Measurements from ENCODE around the gene VWCE.
"Not testable (repeated sequence)": the region's sequence is repeated elsewhere in the genome, so short reads cannot be mapped to it uniquely, and the experiment has no call there.

The VWCE gene

GRCh38 chr11:61267437-61267841, 27.7 kb downstream of the VWCE start:
- Histone ChIP-seq H3K27me3 (ENCODE audit: insufficient read depth, low read length) (no peaks in the 10 kb centered on the region), H3K4me3 (ENCODE audit: low read length) (no peak overlapping the region), H3K9me3 (ENCODE audit: insufficient read depth, low read depth, low read length) (no peaks in the 10 kb centered on the region), H3K27ac (ENCODE audit: low read depth, low read length) (no peak overlapping the region), H3K36me3 (ENCODE audit: insufficient read depth, low read length) (peaks cover 21% of the 10 kb centered on the region), H3K9ac (ENCODE audit: low read depth, low read length) (no peak overlapping the region), H3K4me1 (ENCODE audit: insufficient read depth, low read length) (no peaks in the 10 kb centered on the region)
- 86% methylated on average over 6 of the region's 6 CpGs for WGBS

DNA sequence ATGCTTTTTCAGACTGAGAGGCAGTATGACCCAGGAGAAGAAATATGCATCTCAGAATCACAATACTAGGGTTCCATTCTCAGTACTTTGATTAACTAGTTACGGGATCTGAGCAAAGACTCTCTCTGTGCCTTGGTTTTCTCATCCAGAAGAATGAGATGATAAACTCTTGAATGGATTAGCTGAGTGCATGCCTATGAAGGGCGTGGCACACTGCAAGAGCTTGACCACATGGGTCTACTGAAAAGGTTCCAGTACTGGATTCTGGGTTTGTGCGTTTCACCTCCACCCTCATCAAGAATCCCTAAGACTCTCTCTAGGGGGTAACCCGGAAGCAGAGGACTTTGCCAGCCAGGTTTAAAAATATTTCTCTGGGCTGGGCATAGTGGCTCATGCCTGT, 28.5 kb downstream of the VWCE start:
- Histone ChIP-seq H3K4me1 (ENCODE audit: insufficient read depth, low read length) (no peaks in the 10 kb centered on the region), H3K9me3 (ENCODE audit: insufficient read depth, low read depth, low read length) (no peaks in the 10 kb centered on the region), H3K36me3 (ENCODE audit: insufficient read depth, low read length) (peaks cover 14% of the 10 kb centered on the region), H3K27me3 (ENCODE audit: insufficient read depth, low read length) (no peaks in the 10 kb centered on the region), H3K4me3 (ENCODE audit: low read length) (no peak overlapping the region), H3K27ac (ENCODE audit: low read depth, low read length) (no peak overlapping the region), H3K9ac (ENCODE audit: low read depth, low read length) (no peak overlapping the region)
- 93% methylated on average over 4 of the region's 4 CpGs for WGBS

DNA sequence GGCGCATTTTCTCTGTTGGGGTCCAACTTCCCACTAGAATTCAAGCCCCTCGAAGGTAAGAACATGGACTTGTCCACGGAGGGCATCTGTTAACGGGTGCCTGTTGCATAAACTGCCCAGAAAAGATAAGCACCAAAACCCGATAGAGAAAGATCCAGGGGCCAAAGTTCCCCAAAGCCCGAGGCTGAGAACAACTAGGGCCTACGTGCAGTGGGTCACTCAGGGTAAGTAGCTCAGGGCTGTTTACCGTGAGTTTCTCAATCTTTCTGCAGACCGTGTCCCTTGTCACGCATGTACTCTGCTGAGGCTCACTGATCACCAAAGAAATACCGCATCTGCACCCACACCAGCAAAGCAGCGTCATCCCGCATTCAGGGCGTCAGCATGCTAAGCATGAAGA, 29.8 kb downstream of the VWCE start:
- Histone ChIP-seq H3K27ac (ENCODE audit: low read depth, low read length) (no peak overlapping the region), H3K36me3 (ENCODE audit: insufficient read depth, low read length) (peaks cover 8% of the 10 kb centered on the region; the same call in 1 of the 2 replicates), H3K27me3 (ENCODE audit: insufficient read depth, low read length) (no peaks in the 10 kb centered on the region)

DNA sequence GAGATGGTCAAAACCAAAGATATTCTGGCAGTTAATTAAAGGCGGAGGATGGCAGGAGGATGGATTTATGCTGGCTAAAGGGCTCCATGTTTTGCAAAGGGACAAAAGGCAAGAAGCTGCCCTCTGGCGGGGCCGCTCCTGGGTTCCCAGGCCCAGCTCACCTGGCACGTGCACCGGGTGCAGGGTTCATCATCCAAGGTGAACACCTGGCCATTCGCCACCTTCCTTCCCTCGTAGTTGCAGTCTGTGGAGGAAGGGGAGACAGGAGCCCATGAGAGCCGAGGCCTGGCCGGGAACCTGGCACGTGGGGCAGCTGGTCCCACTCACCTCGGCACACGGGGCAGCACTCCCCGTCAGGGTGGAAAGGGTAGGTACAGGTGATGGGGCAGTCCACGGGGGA, 30.3 kb downstream of the VWCE start:
- no peaks in the 10 kb centered on the region for H3K27me3 ChIP-seq (ENCODE audit: insufficient read depth, low read length)
- peaks cover 8% of the 10 kb centered on the region; the same call in 1 of the 2 replicates for H3K36me3 ChIP-seq (ENCODE audit: insufficient read depth, low read length)
- WGBS: 95% methylated on average over 14 of the region's 14 CpGs
- H3K4me3 ChIP-seq (ENCODE audit: low read length): no peak overlapping the region
- no peak overlapping the region for H3K27ac ChIP-seq (ENCODE audit: low read depth, low read length)
- no peaks in the 10 kb centered on the region for H3K9me3 ChIP-seq (ENCODE audit: insufficient read depth, low read depth, low read length)
- no peak overlapping the region for H3K9ac ChIP-seq (ENCODE audit: low read depth, low read length)
- no peaks in the 10 kb centered on the region for H3K4me1 ChIP-seq (ENCODE audit: insufficient read depth, low read length)

More for the DNA sequence above, 29.8 kb downstream of the VWCE start:
- H3K4me3 ChIP-seq (ENCODE audit: low read length): no peak overlapping the region
- WGBS: 95% methylated on average over 14 of the region's 14 CpGs
- H3K9me3 ChIP-seq (ENCODE audit: insufficient read depth, low read depth, low read length): no peaks in the 10 kb centered on the region
- H3K9ac ChIP-seq (ENCODE audit: low read depth, low read length): no peak overlapping the region
- no peaks in the 10 kb centered on the region for H3K4me1 ChIP-seq (ENCODE audit: insufficient read depth, low read length)

DNA sequence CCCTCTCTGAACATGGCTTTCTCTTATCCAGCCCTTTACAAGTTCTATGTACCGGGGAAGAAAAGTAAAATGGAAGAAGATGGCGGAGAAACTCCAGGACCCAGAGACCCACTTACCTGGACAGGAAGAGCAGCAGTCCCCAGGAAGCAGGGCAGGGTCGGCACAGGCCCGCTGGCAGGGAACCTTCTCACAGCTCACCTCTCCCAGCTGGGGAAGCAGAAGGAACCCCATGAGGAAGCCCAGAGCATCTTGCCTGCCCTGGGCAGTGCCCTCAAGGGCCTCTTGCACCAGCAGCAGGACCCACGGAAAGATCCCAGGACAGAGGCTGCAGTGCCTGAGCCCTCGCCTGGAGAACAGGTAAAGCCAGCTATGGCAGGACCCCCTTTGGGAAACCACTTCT, 30.7 kb downstream of the VWCE start:
- Histone ChIP-seq H3K27ac (ENCODE audit: low read depth, low read length) (no peak overlapping the region), H3K9ac (ENCODE audit: low read depth, low read length) (no peak overlapping the region), H3K27me3 (ENCODE audit: insufficient read depth, low read length) (no peaks in the 10 kb centered on the region), H3K36me3 (ENCODE audit: insufficient read depth, low read length) (peaks cover 10% of the 10 kb centered on the region; the same call in 1 of the 2 replicates), H3K9me3 (ENCODE audit: insufficient read depth, low read depth, low read length) (no peaks in the 10 kb centered on the region), H3K4me1 (ENCODE audit: insufficient read depth, low read length) (no peaks in the 10 kb centered on the region), H3K4me3 (ENCODE audit: low read length) (no peak overlapping the region)
- 97% methylated on average over 5 of the region's 6 CpGs for WGBS

DNA sequence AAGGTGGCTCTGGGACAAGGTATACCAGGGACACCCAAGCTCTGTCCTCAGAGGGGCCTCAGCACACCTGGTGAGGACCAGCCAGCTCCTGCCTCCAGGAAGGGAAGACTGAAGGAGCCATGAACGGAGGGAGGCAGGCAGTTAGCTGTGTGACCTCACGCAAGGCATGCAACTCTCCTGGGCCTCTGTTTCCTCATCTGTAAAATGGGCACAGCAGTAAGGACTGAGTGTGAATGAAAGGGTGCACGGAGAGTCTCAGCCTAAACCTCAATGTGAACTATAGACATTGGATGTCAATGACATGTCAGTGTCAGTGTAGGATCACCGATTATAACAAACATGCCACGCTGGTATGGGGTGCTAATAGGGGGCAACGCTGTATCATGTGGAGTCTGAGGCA, 35.8 kb downstream of the VWCE start:
- Histone ChIP-seq H3K9me3 (ENCODE audit: insufficient read depth, low read depth, low read length) (no peaks in the 10 kb centered on the region), H3K27me3 (ENCODE audit: insufficient read depth, low read length) (no peaks in the 10 kb centered on the region), H3K27ac (ENCODE audit: low read depth, low read length) (no peak overlapping the region), H3K36me3 (ENCODE audit: insufficient read depth, low read length) (peaks cover 14% of the 10 kb centered on the region; the same call in 1 of the 2 replicates), H3K9ac (ENCODE audit: low read depth, low read length) (no peak overlapping the region), H3K4me3 (ENCODE audit: low read length) (no peak overlapping the region), H3K4me1 (ENCODE audit: insufficient read depth, low read length) (no peaks in the 10 kb centered on the region)
- WGBS: 96% methylated on average over 6 of the region's 6 CpGs

DNA sequence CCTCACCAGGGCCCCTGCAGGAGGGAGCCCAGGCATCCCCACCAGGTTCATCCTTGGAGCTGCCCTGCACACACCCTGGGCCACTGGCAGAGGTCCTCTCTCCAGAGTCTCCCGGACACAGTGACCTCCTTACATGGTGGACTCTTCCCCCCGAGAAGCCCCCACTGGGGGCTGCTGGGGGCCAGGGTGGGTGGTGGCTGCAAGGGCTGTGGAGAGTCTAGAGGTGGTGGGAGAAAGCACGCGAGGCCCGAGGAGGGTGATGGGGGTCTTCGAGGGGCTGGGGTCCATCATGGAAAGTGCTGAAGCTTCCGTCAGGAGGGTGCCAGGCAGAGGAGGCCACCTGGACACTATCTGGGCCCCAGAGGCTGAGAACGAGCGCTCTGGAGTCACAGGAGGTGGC, 36.6 kb downstream of the VWCE start:
- H3K4me3 ChIP-seq (ENCODE audit: low read length): no peak overlapping the region
- no peak overlapping the region for H3K27ac ChIP-seq (ENCODE audit: low read depth, low read length)
- peaks cover 14% of the 10 kb centered on the region; the same call in 1 of the 2 replicates for H3K36me3 ChIP-seq (ENCODE audit: insufficient read depth, low read length)
- no peak overlapping the region for H3K9ac ChIP-seq (ENCODE audit: low read depth, low read length)
- H3K9me3 ChIP-seq (ENCODE audit: insufficient read depth, low read depth, low read length): no peaks in the 10 kb centered on the region
- no peaks in the 10 kb centered on the region for H3K27me3 ChIP-seq (ENCODE audit: insufficient read depth, low read length)
- no peaks in the 10 kb centered on the region for H3K4me1 ChIP-seq (ENCODE audit: insufficient read depth, low read length)
- 94% methylated on average over 9 of the region's 9 CpGs for WGBS

DNA sequence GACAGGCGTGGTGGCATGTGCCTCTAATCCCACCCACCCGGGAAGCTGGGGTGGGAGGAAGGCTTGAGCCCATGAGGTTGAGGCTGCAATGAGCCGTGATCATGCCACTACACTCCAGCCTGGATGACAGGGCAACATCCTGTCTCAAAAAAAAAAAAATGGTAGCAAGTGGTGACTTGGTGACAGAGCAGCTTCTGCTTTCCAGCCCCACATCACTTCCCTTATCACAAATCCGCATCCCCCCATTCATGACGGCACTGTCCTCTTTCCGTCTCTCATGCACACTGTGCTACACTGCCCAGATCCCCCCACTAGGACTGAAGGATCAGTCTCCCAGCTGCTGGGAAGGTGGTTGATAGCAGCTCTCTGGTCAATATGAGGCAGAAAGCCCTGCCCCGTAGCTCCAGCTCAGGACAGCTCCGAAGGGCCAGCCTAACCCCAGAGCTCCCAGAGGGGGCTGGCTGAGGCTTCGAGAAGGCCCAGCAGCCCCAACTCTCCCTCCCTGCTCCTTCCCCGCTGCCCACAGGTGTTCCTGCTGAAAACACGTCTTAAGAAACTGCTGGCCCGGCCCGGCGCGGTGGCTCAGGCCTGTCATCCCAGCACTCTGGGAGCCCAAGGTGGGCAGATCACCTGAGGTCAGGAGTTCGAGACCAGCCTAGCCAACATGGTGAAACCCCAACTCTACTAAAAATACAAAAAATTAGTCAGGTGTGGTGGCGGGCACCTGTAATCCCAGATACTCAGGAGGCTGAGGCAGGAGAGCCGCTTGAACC, 38.2 kb downstream of the VWCE start:
- H3K36me3 ChIP-seq (ENCODE audit: insufficient read depth, low read length): peaks cover 9% of the 10 kb centered on the region; the same call in 1 of the 2 replicates
- no peak overlapping the region for H3K9ac ChIP-seq (ENCODE audit: low read depth, low read length)
- no peak overlapping the region for H3K27ac ChIP-seq (ENCODE audit: low read depth, low read length)
- no peak overlapping the region for H3K4me3 ChIP-seq (ENCODE audit: low read length)
- H3K4me1 ChIP-seq (ENCODE audit: insufficient read depth, low read length): no peaks in the 10 kb centered on the region
- 91% methylated on average over 18 of the region's 18 CpGs for WGBS
- no peaks in the 10 kb centered on the region for H3K9me3 ChIP-seq (ENCODE audit: insufficient read depth, low read depth, low read length)
- no peaks in the 10 kb centered on the region for H3K27me3 ChIP-seq (ENCODE audit: insufficient read depth, low read length)

- Histone ChIP-seq H3K36me3 (ENCODE audit: insufficient read depth, low read length) (peaks cover 8% of the 10 kb centered on the region; the same call in 1 of the 2 replicates), H3K9me3 (ENCODE audit: insufficient read depth, low read depth, low read length) (no peaks in the 10 kb centered on the region), H3K27ac (ENCODE audit: low read depth, low read length) (no peak overlapping the region), H3K9ac (ENCODE audit: low read depth, low read length) (no peak overlapping the region), H3K27me3 (ENCODE audit: insufficient read depth, low read length) (no peaks in the 10 kb centered on the region), H3K4me1 (ENCODE audit: insufficient read depth, low read length) (no peaks in the 10 kb centered on the region), H3K4me3 (ENCODE audit: low read length) (no peak overlapping the region)
- WGBS: 71% methylated on average over 12 of the region's 12 CpGs
These were observed 40.6 kb downstream of the VWCE start for GRCh38 chr11:61254403-61255025.

- not testable (repeated sequence) for H3K4me3 ChIP-seq (ENCODE audit: low read length); H3K9ac ChIP-seq (ENCODE audit: low read depth, low read length); H3K4me1 ChIP-seq (ENCODE audit: insufficient read depth, low read length); H3K9me3 ChIP-seq (ENCODE audit: insufficient read depth, low read depth, low read length); H3K27me3 ChIP-seq (ENCODE audit: insufficient read depth, low read length); H3K27ac ChIP-seq (ENCODE audit: low read depth, low read length); H3K36me3 ChIP-seq (ENCODE audit: insufficient read depth, low read length)
- WGBS: 76% methylated on average over 1 of the region's 1 CpG
These were observed 42.8 kb downstream of the VWCE start for GRCh38 chr11:61252332-61252731.

DNA sequence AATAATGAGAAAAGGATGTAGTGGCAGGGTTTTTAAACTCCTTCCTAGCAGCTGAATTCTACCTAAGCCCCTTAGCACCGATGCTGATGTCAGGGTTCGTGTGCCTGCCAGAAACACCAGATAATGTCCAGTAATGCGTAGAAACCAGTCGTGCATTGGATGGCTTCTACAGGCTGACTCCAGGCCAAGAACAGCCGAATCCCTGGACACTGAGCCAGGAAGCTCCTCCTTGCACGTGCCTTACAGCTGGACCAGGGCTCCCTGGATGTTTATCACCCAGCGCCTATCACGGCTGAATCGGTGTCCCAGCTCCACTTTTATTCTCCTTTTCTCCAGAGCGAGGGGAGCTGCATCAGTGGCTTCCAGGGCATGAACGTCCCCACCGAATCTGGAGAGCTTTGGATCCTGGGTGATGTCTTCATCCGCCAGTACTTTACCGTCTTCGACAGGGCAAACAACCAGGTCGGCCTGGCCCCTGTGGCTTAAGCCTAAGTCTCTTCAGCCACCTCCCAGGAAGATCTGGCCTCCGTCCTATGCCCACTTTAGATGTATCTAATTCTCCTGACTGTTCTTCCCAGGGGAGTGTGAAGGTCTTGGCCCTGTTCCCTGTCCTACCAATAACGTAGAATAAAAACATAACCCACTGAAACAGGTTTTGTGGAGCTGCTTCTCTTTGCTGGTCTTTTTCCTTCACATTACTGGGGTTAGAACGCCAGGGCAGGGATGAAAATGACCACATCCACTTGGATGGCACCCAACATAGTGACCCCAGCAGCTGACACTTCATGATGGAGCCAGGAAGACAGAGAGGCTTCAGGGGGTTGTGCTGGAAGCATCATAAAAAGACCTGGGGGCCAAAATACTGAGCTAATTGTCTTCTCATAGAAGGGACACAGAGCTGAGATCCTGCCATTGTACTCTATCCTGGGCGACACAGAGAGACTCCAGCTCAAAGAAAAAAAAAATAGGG, 44.0 kb downstream of the VWCE start:
- H3K4me3 ChIP-seq (ENCODE audit: low read length); H3K9me3 ChIP-seq (ENCODE audit: insufficient read depth, low read depth, low read length); H3K27me3 ChIP-seq (ENCODE audit: insufficient read depth, low read length); H3K9ac ChIP-seq (ENCODE audit: low read depth, low read length); H3K4me1 ChIP-seq (ENCODE audit: insufficient read depth, low read length); H3K27ac ChIP-seq (ENCODE audit: low read depth, low read length); H3K36me3 ChIP-seq (ENCODE audit: insufficient read depth, low read length): not testable (repeated sequence)
- 92% methylated on average over 19 of the region's 20 CpGs for WGBS

Data from HUES64 (cell line).